ENCODE results near the gene KCNH1.

GRCh38 chr1:210801501-210801900, 332.4 kb downstream of the KCNH1 start:
- no peak for TF ChIP-seq CTCF (IDR thresholded peaks at IDR 0.05; ENCODE audit: poor library complexity)
- no peak for TF ChIP-seq EZH2 (IDR thresholded peaks at IDR 0.05; ENCODE audit: borderline replicate concordance)
- no peak for TF ChIP-seq EZH2phosphoT487 (IDR thresholded peaks at IDR 0.05; ENCODE audit: low read depth, severe bottlenecking, unreplicated experiment)
